ENCODE measurements around the gene IRF8.
"Not testable (repeated sequence)": the region's sequence is repeated elsewhere in the genome, so short reads cannot be mapped to it uniquely, and the experiment has no call there.

The IRF8 gene

GRCh38 chr16:85898521-85899442 is at the start of gene IRF8:
Gene IRF8, plus strand, starts transcription at chr16:85899162. Its CDS starts 3,854 bp downstream, at chr16:85903016.
- no peak for DNase-seq (ENCODE audit: low read depth)

GRCh38 chr16:85849388-85849787 is 49.6 kb upstream of the IRF8 start:
- no peak for DNase-seq (ENCODE audit: low read depth)

GRCh38 chr16:85850344-85850880 is 48.5 kb upstream of the IRF8 start:
- DNase-seq (ENCODE audit: low read depth), result no peak

GRCh38 chr16:85851034-85851785 is 47.8 kb upstream of the IRF8 start:
- no peak for DNase-seq (ENCODE audit: low read depth)

GRCh38 chr16:85853547-85854545 is 45.1 kb upstream of the IRF8 start:
- DNase-seq (ENCODE audit: low read depth), result no peak

- DNase-seq (ENCODE audit: low read depth), result no peak
Observed at GRCh38 chr16:85854935-85855334, 44.0 kb upstream of the IRF8 start.

GRCh38 chr16:85856079-85856478 is 42.9 kb upstream of the IRF8 start:
- no peak for DNase-seq (ENCODE audit: low read depth)

- DNase-seq (ENCODE audit: low read depth), result no peak
Observed at GRCh38 chr16:85856585-85856984, 42.4 kb upstream of the IRF8 start.

GRCh38 chr16:85857406-85857805 is 41.6 kb upstream of the IRF8 start:
- DNase-seq (ENCODE audit: low read depth), result no peak

GRCh38 chr16:85858571-85858970 is 40.4 kb upstream of the IRF8 start:
- DNase-seq (ENCODE audit: low read depth), result not testable (repeated sequence)

GRCh38 chr16:85858984-85859817 is 39.8 kb upstream of the IRF8 start:
- DNase-seq (ENCODE audit: low read depth), result no peak

- DNase-seq (ENCODE audit: low read depth), result no peak
Observed at GRCh38 chr16:85859818-85860125, 39.2 kb upstream of the IRF8 start.

GRCh38 chr16:85860413-85861094 is 38.4 kb upstream of the IRF8 start:
- no peak for DNase-seq (ENCODE audit: low read depth)

- no peak for DNase-seq (ENCODE audit: low read depth)
Observed at GRCh38 chr16:85861095-85861825, 37.7 kb upstream of the IRF8 start.

GRCh38 chr16:85862476-85863383 is 36.2 kb upstream of the IRF8 start:
- DNase-seq (ENCODE audit: low read depth), result no peak

- no peak for DNase-seq (ENCODE audit: low read depth)
Observed at GRCh38 chr16:85863384-85863774, 35.6 kb upstream of the IRF8 start.

GRCh38 chr16:85864965-85865364 is 34.0 kb upstream of the IRF8 start:
- DNase-seq (ENCODE audit: low read depth), result no peak

GRCh38 chr16:85867189-85867588 is 31.8 kb upstream of the IRF8 start:
- no peak for DNase-seq (ENCODE audit: low read depth)

Data from stromal cell of bone marrow (primary cell).